H1 (cell line): ENCODE measurements around the gene CWC25. TPM values are rescaled to one million over a fixed set of nuclear protein-coding genes. Genes with fewer than 3 reads are reported as not detected.

Source experiments
- KDM4A ChIP-seq: IDR thresholded peaks from one replicate; pipeline ENCODE4 v1.7.1; 2012; ENCODE audit warnings: low read depth, mild to moderate bottlenecking, moderate library complexity, low read length, inconsistent platforms; ENCODE audit not compliant: severe bottlenecking
- SIX5 ChIP-seq: IDR thresholded peaks from 2 replicates; pipeline ENCODE4 v1.6.1; 2011; ENCODE audit warnings: mild to moderate bottlenecking, low read depth, low read length
- polyA plus RNA-seq, 7 experiments: library from polyadenylated mRNA; depleted of rRNA in 3 of 7; stranded (reverse) in 5 of 7; unstranded in 2 of 7; fragments of >200 nt in 5 of 7; fragments of 200-250 nt in 2 of 7; gene quantifications; 1 replicate in 5 of 7; 2 replicates in 1 of 7; 4 replicates in 1 of 7; pipeline versions ENCODE4 v1.2.1 to v1.2.3, GENCODE V29; 2011 to 2013; ENCODE audit warnings: missing spikeins in 2 of 7, mixed read lengths in 2 of 7
- total RNA-seq: library from RNA; stranded (reverse); fragmentation: NEBNext Ultra II Directional; extraction: Animal tissue kit (Norgen Biotek cat#: 25700); gene quantifications from 2 replicates; pipeline ENCODE4 v1.2.1, GENCODE V29; 2021

CWC25 gene
- total and polyA plus RNA-seq, 2 of the 8 experiments (the other 6 are each of a cell fraction or from before 2014, with no cell fraction given) = 11.1 to 13.1 TPM

DNA sequence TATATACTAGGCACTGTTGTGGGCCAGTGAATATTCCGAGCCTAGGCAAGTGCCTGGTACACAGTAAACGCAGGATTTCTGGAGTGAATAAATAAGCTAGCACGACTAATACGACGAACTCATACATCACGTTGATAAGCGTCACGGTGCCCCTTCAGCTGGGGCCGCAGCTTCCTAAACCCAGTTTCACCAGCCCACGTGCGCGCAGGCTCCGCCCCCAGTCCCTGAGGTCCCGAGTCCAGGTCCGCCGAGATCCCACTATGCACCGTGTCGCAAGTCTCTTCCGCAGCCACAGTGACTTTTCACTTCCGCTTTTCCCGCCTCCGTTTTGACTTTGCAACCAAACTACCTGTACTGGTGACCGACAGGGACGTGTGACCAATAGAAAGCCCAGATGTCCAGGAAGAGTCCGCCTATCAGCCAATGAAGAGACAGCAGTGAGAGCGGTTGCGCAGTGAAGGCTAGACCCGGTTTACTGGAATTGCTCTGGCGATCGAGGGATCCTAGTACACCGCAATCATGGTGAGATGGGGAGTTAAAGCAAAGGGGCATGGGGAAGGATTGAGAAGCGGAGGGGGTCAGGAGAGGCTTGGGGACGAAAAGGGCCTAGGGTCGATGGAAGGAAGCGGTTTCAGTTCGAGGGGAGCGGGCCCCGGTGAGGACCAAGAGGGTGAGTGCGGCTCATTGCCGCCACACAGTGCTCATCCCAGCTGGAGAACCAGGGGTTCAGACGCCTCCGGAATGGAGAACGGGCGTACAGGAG lies 72.6 kb downstream of the CWC25 start, which contains the start of gene PSMB3 (continued):
- TF ChIP-seq KDM4A (peak; percentile 26), SIX5 (no peak)
